COLO668 (cell line): ENCODE results near the gene ZNF154.
A peak's percentile ranks its signal among the peaks of the same experiment; 100 is the strongest.
"Not testable (repeated sequence)": the region's sequence is repeated elsewhere in the genome, so short reads cannot be mapped to it uniquely, and the experiment has no call there.

Source experiments
- DNase-seq: peaks from one replicate; lab custom pipeline; 2025; ENCODE audit not compliant: unreplicated experiment; lab: John Stamatoyannopoulos, UW

The ZNF154 gene

GRCh38 chr19:57708641-57709361 lies at the start of gene ZNF154:
TSS of gene ZNF154 (minus strand) at chr19:57709204. CDS start at chr19:57708971, 233 bp downstream.
- no peak for DNase-seq

DNA sequence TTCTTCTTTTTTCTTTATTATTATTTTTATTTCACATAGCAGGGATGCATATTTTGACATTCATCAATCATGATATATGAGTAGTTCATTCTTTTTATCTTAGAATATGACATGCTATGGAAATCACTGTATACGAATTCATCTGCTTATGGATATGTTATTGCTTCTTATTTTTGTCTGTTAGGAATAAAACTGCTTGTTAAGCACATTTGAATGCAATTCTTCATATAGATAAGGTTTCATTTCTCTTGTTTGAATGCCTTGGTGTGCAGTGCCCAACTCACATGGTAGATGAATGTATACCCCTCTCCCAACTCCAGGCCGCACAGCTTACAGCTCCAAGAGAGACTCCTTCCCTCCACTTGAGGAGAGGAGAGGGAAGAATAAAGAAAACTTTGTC lies 48.9 kb upstream of the ZNF154 start:
- DNase-seq, result no peak

DNA sequence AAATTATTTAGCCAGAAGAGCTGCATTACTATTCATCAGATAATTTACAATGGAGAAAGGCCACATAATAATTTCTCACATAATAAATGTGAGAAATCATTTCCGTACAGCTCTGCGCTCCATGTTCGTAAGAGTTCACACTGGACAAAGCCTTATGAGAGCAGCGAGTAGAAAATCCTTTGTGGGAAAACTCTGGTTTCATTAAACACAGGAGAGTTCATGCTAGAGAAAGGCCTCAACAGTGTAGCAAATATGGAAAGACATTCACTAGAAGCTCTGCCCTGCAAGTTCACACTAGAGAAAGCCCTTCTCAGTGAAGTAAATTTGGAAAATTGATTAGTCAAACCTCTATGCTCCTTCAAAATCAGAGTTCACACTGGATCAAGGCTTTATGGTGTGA lies 46.0 kb upstream of the ZNF154 start:
- no peak for DNase-seq

DNA sequence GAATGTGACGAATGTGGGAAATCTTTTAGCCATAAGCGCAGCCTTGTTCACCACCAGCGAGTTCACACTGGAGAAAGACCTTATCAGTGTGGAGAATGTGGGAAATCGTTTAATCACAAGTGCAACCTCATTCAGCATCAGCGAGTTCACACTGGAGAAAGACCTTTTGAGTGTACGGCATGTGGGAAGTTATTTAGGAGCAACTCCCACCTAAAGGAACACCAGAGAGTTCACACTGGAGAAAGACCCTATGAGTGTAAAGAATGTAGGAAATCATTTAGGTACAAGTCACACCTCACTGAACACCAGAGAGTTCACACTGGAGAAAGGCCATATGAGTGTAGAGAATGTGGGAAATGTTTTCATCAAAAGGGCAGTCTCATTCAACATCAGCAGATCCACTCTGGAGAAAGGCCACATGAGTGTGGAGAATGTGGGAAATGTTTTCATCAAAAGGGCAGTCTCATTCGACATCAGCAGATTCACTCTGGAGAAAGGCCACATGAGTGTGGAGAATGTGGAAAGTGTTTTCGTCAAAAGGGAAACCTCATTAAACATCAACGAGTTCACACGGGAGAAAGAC lies 45.2 kb upstream of the ZNF154 start:
- no peak for DNase-seq

DNA sequence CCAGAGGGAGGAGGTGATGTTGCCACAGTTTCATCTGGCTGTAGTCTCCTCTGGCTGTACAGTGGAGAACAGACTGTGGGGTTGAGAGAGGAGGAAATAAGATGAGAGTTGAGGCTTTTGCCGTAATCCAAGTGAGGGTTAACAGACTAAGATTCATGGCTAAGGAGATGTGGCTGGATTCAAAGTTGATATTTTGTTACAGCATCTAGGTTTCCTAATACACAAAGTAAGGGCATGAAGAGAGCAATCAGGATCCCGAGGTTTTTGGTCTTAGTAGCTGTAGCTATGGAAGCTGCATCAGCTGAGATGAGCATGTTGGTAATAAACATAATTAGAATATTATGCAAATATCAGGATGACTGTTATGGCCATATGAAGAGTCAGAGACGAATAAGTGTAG lies 39.0 kb upstream of the ZNF154 start:
- no peak for DNase-seq

- DNase-seq, result peak; percentile 10
Observed at GRCh38 chr19:57747472-57747807, 38.4 kb upstream of the ZNF154 start.

DNA sequence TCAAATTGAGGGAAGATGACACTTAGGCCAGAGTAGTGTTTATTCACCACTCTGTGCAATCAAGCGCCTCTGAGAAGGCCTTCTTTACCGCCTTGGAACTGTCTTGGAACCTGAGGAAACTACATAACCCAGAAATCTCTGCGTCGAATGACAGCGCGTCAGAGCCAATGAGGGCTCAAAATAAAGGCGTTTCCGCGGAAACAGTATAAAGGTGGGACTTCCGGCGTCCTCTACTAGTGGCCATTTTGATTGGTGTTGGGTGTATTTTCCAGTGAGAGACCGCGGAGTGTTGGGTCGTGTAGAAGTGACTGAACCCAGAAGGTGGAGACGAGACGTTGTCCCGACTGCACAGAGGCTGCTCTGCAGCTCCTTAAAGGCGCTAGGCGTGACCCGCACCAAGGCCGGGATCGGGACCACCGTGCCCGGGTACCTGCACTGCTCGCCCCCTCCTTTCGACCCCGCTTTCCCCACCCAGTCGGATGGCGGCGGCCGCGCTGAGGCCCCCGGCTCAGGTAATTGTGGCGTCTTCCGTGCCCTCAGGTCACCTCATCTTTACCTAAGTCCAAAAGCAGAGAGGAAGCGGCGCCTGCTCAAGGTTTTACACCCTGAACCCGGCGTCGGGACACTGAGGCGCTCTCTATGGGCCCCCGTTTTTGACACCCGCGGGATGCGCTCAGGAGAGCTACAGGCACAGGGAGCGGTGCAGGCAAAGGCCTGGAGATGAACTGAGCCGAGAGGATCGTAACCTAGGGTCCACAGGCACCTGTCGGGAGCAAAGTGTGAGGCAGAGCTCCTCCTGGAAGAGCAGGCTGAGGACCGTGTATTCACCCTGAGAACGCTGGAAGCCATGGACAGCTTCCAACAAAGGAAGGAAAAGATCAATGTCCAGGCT lies 37.8 kb upstream of the ZNF154 start, which contains the start of gene ZNF776:
TSS of gene ZNF776 (plus strand) at position 236 of the 892 bp plus-strand sequence. CDS start at position 480, 244 bp downstream.
- peak; percentile 74 for DNase-seq

- DNase-seq, result not testable (repeated sequence)
Observed at GRCh38 chr19:57738770-57739169, 29.8 kb upstream of the ZNF154 start.

GRCh38 chr19:57738320-57738719 lies 29.3 kb upstream of the ZNF154 start:
- DNase-seq, result not testable (repeated sequence)

GRCh38 chr19:57720878-57721277 lies 11.9 kb upstream of the ZNF154 start:
- no peak for DNase-seq

GRCh38 chr19:57719901-57720519 lies 11.0 kb upstream of the ZNF154 start:
- DNase-seq, result no peak

- DNase-seq, result no peak
Observed at GRCh38 chr19:57719424-57719823, 10.4 kb upstream of the ZNF154 start.

GRCh38 chr19:57712222-57712621 lies 3.2 kb upstream of the ZNF154 start:
- no peak for DNase-seq

DNA sequence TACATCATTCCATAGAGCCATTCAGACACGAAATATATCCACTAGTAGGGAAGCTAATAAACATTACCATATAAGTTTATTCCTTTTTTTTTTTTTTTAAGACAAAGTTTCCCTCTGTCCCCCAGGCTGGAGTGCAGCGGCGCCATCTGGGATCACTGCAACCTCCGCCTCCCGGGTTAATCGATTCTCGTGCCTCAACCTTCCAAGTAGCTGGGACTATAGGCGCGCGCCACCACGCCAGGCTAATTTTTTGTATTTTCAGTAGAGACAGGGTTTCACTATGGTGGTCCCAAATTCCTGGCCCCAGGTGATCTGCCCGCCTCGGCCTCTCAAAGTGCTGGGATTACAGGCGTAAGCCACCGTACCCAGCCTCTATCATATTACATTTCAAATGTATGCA lies 612 bp upstream of the ZNF154 start:
- DNase-seq, result no peak

DNA sequence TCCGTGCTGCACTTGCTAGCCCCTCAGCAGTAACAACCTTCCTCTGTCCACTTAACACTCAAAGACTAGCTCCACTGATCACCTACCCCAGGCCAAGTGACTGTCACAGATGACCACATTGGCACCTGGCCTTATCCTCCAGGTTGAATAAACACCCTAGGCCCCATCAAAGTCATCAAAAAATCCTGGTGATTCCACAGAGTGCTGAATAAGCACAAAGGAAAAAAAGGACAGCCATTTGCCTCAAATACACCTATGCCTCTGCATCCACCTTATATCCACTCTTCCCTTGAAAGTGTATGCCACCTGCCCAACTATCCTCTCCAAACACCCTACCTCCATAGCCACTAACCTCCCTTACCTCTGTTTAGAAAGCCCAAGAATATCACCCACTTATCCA lies 2.7 kb downstream of the ZNF154 start:
- no peak for DNase-seq

- DNase-seq, result no peak
Observed at GRCh38 chr19:57701625-57702024, 7.4 kb downstream of the ZNF154 start.

GRCh38 chr19:57689750-57690149 lies 19.3 kb downstream of the ZNF154 start:
- no peak for DNase-seq

DNA sequence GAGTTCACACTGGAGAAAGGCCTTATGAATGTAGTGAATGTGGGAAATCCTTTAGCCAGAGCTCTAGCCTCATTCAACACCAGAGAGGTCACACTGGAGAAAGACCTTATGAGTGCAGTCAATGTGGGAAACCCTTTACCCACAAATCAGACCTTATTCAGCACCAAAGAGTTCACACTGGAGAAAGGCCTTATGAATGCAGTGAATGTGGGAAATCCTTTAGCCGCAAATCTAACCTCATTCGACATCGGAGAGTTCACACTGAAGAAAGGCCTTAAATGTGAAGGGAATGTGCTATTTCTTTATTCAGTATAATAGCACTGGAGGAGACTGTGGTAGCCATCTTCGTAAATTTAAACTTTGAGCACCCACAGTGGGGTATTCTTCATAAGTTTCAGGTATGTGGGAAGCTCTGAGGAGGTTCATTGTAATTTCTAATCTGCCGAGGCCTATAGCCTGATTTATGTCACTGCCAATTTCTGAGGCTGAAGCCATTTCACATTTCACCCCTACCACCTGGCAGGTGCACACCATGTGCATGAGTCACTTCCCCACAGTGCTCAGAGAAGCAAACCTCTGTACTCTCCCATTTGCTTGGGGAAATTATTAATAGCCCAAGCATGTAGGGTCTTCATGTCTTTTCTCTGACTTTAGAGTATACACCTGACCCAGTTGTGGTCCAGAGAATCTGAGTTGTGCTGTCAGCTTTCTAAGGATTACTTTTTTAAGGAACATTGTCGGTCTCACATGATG lies 20.8 kb downstream of the ZNF154 start:
- no peak for DNase-seq

GRCh38 chr19:57687363-57688010 lies 21.5 kb downstream of the ZNF154 start:
- DNase-seq, result no peak

DNA sequence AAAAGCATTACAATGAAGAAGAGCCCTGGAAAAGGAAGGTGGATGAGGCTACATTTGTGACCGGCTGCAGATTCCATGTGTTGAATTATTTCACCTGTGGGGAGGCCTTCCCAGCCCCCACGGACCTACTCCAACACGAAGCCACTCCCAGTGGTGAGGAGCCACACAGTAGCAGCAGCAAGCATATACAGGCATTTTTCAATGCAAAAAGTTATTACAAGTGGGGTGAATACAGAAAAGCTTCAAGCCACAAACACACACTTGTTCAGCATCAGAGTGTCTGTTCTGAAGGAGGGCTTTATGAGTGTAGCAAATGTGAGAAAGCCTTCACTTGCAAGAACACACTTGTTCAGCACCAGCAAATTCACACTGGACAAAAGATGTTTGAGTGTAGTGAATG lies 22.3 kb downstream of the ZNF154 start:
- DNase-seq, result no peak
